Activated CD4-positive, CD25-positive, alpha-beta regulatory T cell treated with anti-CD3 and anti-CD28 coated beads, Interleukin-2, amount 50 U/mL, for 24 hours (primary cell): ENCODE results near the gene DOCK11.
"Not testable (repeated sequence)": the region's sequence is repeated elsewhere in the genome, so short reads cannot be mapped to it uniquely, and the experiment has no call there.

Experiments used
- ATAC-seq, 2 donors: fragments of 150-1000 bp; cut with Tn5 transposase; one replicate each; pipeline ENCODE4 v1.10.0; 2021; ENCODE audit warnings: mild to moderate bottlenecking in 1 of 2, moderate library complexity in 1 of 2

The DOCK11 gene

DNA sequence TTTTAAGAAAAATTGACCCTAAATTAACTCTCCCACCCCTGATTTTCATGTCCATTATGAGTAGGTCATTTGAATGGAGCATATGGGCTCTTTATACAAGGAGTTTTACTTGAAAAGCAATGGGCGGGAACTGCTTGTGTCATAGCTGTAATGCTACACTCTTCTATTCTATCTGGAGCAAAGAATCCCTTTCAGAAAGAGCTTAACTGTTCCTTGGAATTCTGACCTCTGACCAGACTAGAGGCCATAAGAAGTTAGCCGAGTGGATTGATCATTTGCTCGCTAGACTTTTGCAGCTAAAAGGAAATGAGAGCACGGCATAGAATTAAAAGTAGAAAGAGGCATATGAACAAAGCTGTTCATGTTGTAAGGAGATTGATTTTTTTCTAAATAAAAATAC, 79.1 kb downstream of the DOCK11 start:
- no peak for ATAC-seq

DNA sequence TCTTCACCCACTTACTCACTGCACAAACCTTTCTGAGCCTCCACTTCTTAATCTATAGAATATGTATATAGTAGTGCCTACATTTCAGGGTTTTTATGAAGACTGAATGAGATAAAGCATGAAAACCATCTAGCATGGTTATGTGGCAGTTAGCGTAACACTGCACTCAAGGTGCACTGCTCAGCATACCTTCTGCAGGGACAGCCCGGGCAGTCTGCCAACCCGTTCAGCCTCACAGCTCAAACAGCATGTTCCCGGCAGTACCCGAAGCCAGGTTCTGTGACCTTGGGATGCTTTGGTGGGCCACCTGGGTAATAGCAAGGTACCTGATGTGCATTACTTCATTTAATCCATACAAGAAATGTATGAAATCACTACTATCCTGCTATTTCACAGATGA, 81.4 kb downstream of the DOCK11 start:
- ATAC-seq = no peak

- ATAC-seq = no peak
Measured at GRCh38 chrX:118579417-118579816, 83.8 kb downstream of the DOCK11 start.

DNA sequence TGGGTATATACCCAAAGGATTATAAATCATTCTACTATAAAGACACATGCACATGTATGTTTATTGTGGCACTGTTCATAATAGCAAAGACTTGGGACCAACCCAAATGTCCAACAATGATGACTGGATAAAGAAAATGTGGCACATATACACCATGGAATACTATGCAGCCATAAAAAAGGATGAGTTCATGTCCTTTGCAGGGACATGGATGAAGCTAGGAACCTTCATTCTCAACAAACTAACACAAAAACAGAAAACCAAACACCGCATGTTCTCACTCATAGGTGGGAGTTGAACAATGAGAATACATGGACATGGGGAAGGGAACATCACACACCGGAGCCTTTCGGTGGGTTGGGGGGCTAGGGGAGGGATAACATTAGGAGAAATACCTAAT, 87.3 kb downstream of the DOCK11 start:
- ATAC-seq = not testable (repeated sequence)

DNA sequence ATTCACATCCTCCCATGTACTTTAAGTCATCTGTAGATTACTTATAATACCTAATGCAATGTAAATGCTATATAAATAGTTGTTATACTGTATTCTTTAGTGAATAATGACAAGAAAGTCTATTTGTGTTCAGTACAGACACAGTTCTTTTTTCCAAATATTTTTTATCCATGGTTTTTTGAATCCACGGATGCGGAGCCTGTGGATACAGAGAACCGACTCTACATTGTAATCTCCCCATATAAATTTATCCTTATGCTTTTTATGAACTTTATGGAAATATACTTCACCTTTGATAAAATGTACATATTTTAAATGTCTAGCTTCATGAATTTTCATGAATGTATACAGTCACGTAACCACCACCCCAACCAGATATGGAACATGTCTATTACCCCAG, 88.2 kb downstream of the DOCK11 start:
- ATAC-seq = no peak

GRCh38 chrX:118585296-118585695, 89.7 kb downstream of the DOCK11 start:
- no peak for ATAC-seq

DNA sequence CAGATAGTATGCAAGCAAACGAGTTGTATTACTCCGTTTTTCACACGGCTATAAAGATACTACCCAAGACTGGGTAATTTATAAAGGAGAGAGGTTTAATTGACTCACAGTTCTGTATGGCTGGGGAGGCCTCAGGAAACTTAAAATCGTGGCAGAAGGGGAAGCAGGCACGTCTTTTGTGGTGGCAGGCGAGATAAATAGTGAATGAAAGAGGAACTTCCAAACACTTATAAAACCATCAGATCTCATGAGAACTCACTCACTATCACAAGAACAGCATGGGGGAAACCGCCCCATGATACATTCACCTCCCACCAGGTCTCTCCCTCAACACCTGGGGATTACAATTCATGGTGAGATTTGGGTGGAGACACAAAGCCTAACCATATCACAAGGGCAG, 90.6 kb downstream of the DOCK11 start:
- ATAC-seq = not testable (repeated sequence)

- no peak for ATAC-seq
Measured at GRCh38 chrX:118588715-118589114, 93.1 kb downstream of the DOCK11 start.

- ATAC-seq = no peak
Measured at GRCh38 chrX:118589227-118589626, 93.6 kb downstream of the DOCK11 start.

GRCh38 chrX:118593407-118593806, 97.8 kb downstream of the DOCK11 start:
- ATAC-seq = no peak

- no peak for ATAC-seq
Measured at GRCh38 chrX:118594697-118595420, 99.2 kb downstream of the DOCK11 start.

DNA sequence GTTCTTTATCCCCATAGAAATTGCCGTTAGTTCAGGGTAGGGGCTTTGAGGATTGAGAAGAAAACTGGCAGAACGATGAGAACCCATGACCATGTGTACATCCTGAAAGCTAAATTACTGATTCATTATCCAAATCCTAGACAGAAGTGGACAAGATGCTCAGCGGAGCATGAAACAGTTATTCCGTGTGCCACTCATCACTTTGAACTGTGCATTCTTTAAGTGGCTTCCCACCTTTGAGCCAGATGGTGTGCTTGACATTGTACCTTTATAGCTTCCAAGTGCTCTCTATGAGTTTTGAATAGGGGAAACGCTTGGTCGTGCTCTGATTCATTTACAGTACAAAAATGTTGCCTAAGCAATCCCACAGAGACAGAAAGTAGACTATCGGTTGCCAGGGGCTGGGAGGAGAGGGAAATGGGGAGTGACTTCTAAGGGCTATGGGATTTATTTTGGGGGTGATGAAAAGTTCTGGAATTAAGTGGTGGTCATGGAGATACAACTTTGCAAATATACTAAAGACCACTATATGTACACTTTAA, 100.0 kb downstream of the DOCK11 start:
- ATAC-seq = no peak

DNA sequence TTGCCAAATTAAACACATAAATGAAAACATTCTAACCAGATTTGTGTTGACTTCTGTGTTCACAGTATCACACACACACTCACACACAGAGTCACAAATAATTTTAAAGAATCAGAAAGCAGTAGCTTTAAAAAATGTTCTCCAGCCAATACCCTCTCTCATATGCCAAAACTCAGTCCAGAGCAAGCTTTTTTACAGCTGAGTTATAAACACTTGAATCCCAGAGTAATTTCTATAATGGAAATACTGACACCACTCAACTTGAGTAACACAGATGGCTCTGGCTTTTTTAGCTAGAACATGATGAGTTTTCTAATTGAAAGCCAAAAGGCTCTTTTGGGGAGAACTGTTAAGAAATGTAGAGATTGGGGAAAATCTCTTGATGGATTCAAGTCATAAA, 100.8 kb downstream of the DOCK11 start:
- ATAC-seq = no peak

DNA sequence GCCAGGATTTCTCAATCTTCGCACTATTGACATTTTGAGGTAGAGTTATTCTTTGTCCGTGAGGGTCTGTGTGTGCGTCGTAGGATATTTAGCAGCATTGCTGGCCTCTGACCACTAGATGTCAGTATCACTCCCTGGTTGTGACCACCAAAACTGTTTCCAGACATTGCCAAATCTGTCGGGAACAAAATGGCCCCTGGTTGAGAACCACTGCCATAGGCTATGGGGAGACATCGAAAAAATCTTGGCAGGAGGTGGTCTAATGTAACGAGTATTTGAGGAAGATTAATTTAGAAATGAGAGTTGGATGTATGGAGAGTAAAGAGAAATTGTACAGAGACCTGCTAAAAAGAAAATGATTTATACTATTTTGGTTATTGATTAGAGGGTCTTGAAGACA, 108.4 kb downstream of the DOCK11 start:
- no peak for ATAC-seq

GRCh38 chrX:118612290-118612689, 116.7 kb downstream of the DOCK11 start:
- ATAC-seq = no peak

- ATAC-seq = no peak
Measured at GRCh38 chrX:118614150-118614549, 118.5 kb downstream of the DOCK11 start.

DNA sequence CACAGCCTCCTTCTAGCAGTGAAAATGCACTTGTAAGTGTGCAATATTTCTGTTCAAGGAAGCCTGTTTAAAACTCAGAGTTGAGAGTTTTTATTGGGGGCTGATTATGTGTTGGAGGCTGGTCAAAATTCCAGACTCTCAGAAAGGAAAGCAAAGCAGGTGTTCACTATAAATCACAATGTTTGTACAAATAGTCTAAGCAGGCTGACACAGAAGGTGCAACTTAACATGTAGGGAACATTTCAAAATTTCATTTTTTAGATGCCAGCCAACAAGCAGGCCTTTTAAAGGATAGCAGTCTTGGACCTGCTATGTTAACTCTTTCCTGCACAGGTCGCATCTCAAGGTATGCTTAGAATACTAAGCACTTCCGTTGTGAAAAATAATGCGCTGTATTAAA, 119.5 kb downstream of the DOCK11 start:
- no peak for ATAC-seq

DNA sequence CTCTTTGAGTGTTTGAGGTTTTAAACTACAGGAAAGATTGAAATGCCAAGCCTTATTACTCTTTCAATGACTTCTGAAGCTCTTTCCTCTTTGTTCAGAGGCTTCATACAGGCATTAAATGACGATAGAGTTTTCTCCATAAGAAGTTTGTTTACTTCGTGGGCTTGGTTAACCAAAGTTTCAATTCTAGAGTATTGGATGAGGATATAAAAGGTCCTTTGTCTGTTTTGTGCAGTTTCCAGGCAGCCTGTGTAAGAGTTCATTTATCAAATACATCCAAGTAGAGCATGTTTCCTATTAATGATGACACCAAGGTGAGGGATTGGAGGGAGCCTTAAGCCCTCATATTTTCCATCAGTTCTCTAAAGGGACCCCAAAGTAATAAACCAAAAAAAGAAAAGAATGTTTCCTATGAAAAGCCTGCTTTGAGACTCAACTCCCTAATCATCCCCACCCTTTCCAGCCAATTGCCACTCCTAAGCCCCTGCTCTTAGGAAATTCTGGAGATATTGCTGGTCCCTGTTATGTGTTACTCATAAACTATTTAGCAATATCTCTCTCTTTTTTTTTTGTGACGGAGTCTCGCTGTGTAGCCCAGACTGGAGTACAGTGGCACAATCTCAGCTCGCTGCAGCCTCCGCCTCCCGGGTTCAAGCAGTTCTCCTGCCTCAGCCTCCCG, 125.6 kb downstream of the DOCK11 start:
- no peak for ATAC-seq

- no peak for ATAC-seq
Measured at GRCh38 chrX:118623062-118623461, 127.4 kb downstream of the DOCK11 start.

DNA sequence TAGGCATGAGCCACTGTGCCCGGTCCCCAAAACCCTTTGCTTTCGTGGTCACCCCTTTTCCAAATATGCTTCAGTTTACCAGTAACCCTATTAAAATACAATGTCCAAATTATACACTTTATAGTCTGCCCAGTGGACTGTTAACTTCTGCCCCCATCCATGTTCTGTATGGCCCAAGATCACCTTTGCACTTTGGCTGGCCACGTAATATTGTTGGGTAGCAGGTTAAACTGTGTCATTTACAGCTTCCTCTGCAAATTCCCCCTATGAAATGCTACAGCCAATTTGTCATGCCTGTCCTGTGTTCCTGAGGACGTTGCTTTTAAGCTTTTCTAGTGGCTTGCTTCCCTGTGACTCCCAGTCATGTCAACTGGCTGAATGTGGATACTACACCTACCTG, 130.7 kb downstream of the DOCK11 start:
- no peak for ATAC-seq

GRCh38 chrX:118627084-118627758, 131.6 kb downstream of the DOCK11 start:
- ATAC-seq = no peak

GRCh38 chrX:118630848-118631247, 135.2 kb downstream of the DOCK11 start:
- no peak for ATAC-seq

DNA sequence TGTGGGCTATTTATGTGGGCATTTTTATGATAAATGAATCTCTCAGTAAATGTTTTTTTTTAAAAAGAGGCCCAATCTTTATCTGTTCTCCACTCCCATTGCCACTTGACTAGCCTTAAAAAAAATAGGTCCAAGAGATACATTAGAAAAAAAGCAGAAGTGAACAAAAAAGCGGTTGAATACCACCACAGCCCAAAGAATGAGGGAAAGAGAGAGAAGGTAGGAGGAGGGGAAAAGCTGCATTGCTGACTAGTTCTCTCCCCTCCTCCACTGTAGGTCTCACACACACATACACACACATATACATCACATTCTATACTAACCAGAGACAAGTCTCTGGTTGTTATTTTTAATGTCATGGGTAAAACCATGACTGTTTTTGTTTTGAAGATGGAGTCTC, 136.0 kb downstream of the DOCK11 start:
- no peak for ATAC-seq

- no peak for ATAC-seq
Measured at GRCh38 chrX:118632862-118633261, 137.2 kb downstream of the DOCK11 start.
